Measurements from ENCODE around the gene C16orf89.

DNA sequence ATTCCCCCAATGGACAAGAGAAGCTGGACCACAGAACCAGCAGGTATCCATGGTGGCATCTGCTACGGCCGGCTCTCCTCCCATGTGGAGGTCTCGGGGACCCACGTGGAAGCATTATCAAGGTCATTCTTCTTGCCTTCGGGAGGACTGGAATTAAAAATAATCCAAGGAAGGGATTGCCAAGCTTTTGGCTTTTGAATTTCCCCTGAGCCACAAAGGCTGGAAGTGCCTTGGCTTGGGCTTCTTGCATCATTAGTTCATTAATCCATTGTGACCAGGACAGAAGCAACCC is 48.1 kb downstream of the C16orf89 start:
- TF ChIP-seq EZH2 (IDR thresholded peaks at IDR 0.05) (no peak), POLR2AphosphoS5 (IDR thresholded peaks at IDR 0.05; ENCODE audit: borderline replicate concordance, low read depth, low read length) (no peak)
